WTC11 (cell line): ENCODE measurements around the gene NUDCD3.

Source experiments
- CREB1 ChIP-seq: sonication (generic); formaldehyde crosslinking; IDR thresholded peaks from 2 replicates; pipeline ENCODE4 v1.8.0; 2023; ENCODE audit warnings: mild to moderate bottlenecking, missing genetic modification reagents
- CTCF ChIP-seq: fragments of 200-600 bp; IDR thresholded peaks from 2 replicates; pipeline ENCODE4 v1.8.0; 2022; ENCODE audit warnings: antibody characterized with exemption
- E2F4 ChIP-seq: sonication (generic); formaldehyde crosslinking; IDR thresholded peaks from 2 replicates; pipeline ENCODE4 v1.8.1; 2022; ENCODE audit warnings: low read depth, mild to moderate bottlenecking, moderate library complexity, missing genetic modification reagents, borderline replicate concordance
- ETV6 ChIP-seq: sonication (generic); formaldehyde crosslinking; IDR thresholded peaks from 2 replicates; pipeline ENCODE4 v1.8.1; 2022; ENCODE audit warnings: mild to moderate bottlenecking, missing genetic modification reagents
- JUN ChIP-seq: sonication (generic); formaldehyde crosslinking; IDR thresholded peaks from 2 replicates; pipeline ENCODE4 v1.8.0; 2023; ENCODE audit warnings: mild to moderate bottlenecking, missing genetic modification reagents
- PRRX2 ChIP-seq: fragments of 250-450 bp; sonication (Bioruptor Pico); IDR thresholded peaks from 2 replicates; pipeline ENCODE4 v1.8.0; 2021; ENCODE audit warnings: mild to moderate bottlenecking
- SP1 ChIP-seq: sonication (generic); formaldehyde crosslinking; conservative IDR thresholded peaks from 2 replicates; pipeline ENCODE4 v1.8.1; 2022; ENCODE audit warnings: missing genetic modification reagents
- ZNF121 ChIP-seq: sonication (generic); formaldehyde crosslinking; IDR thresholded peaks from 2 replicates; pipeline ENCODE4 v1.8.0; 2023; ENCODE audit warnings: missing genetic modification reagents
- ZNF317 ChIP-seq: sonication (generic); formaldehyde crosslinking; IDR thresholded peaks from 2 replicates; pipeline ENCODE4 v1.8.1; 2023; ENCODE audit warnings: low read depth, mild to moderate bottlenecking, moderate library complexity, missing genetic modification reagents, borderline replicate concordance

- no peak for TF ChIP-seq CTCF
- TF ChIP-seq JUN = no peak
- TF ChIP-seq PRRX2 (CRISPR knock-in tag) = no peak
- TF ChIP-seq ZNF121 (CRISPR knock-in tag) = no peak
- TF ChIP-seq CREB1 (CRISPR knock-in tag) = no peak
- TF ChIP-seq ETV6 (CRISPR knock-in tag) = no peak
- no peak for TF ChIP-seq SP1 (CRISPR knock-in tag)
- no peak for TF ChIP-seq E2F4 (CRISPR knock-in tag)
- no peak for TF ChIP-seq ZNF317 (CRISPR knock-in tag)
Observed at GRCh38 chr7:44470628-44471245, 19.7 kb downstream of the NUDCD3 start.
